ENCODE results near the gene GCKR. TPM values are rescaled to one million over a fixed set of nuclear protein-coding genes. Genes with fewer than 3 reads are reported as not detected.

Gene GCKR
- total RNA-seq, 1 donor from 2014 or later: 0.88 TPM

DNA sequence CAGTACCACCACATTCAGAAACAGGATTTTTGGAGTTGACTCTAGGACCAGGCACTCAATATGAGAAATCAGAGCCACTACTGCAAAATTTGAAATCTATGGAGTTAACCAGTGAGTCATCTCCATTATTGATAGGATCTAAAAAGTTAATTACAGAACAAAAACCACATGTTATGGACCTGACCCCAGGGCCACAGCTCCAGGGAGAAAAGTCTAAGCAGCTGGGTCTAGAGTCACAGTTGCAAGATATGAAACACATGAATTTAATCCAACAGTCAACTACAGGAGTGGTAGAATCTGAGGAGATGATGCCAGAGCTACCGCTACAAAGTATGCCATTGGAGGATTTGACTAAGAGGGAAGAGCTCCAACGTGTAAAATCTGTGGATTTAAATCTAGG, 72.8 kb downstream of the GCKR start:
- no peak for DNase-seq (ENCODE audit: extremely low read depth, low read depth, low spot score)

GRCh38 chr2:27571197-27571596, 74.6 kb downstream of the GCKR start:
- no peak for DNase-seq (ENCODE audit: extremely low read depth, low read depth, low spot score)

DNA sequence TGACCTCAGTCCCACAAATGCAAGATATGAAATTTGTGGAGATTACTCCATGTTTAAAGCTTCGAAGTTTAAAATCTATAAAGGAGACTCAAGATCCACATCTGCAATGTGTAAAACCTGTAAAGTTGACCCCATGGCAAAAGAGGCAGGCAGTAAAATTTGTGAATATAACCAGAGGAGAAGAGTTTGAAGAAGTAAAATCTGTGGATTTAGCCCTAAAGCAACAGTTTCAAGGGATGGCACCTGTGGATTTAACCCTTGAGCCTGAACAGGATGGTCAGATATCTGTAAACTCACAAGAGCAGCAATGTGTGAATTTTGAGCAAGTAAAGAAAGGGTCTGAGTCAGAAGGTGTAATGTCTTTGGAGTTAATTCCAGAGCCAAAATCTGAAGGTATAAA, 75.0 kb downstream of the GCKR start:
- DNase-seq (ENCODE audit: extremely low read depth, low read depth, low spot score): no peak

DNA sequence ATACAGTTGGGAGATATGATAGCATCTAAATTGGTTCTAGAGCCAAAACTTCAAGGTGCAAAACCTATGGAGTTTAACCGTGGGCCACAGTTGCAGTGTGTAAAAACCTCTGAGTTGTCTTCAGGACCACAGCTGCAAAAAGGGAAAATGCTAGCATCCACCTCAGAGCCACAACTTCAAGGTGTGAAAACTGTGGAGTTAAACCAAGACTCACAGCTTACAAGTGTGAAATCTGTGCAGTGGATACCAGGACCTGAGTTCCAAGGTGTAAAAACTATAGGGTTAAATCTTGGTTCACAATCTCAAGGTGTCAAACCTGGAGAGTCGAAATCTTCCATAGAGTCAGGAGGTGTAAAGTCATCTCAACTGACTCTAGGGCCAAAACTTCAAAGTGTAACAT, 75.8 kb downstream of the GCKR start:
- DNase-seq (ENCODE audit: extremely low read depth, low read depth, low spot score): no peak

- DNase-seq (ENCODE audit: extremely low read depth, low read depth, low spot score): no peak
Measured at GRCh38 chr2:27572998-27573429, 76.4 kb downstream of the GCKR start.

Other genes with a start within 250 kb of the GCKR start
- gene SLC30A3, start 233.8 kb upstream of the GCKR start, total RNA-seq: 5.9 and 6.5 TPM in 2 replicates
- 0.47 TPM in 1 of 2 replicates, not detected in the other for gene DNAJC5G, start 221.4 kb upstream of the GCKR start, total RNA-seq
- 0.12 TPM in 1 of 2 replicates, not detected in the other for gene TRIM54, start 214.4 kb upstream of the GCKR start, total RNA-seq
- 1.4 TPM in 1 of 2 replicates, not detected in the other for gene UCN, start 188.4 kb upstream of the GCKR start, total RNA-seq
- 103 and 117 TPM in 2 replicates for gene MPV17, start 173.7 kb upstream of the GCKR start, total RNA-seq
- 41.4 and 43.8 TPM in 2 replicates for gene GTF3C2, start 140.1 kb upstream of the GCKR start, total RNA-seq
- 44.4 and 53.2 TPM in 2 replicates for gene EIF2B4, start 126.5 kb upstream of the GCKR start, total RNA-seq
- 86.8 and 108 TPM in 2 replicates for gene SNX17, start 126.2 kb upstream of the GCKR start, total RNA-seq
- gene ZNF513, start 116.1 kb upstream of the GCKR start, total RNA-seq: 10.0 and 10.7 TPM in 2 replicates
- 91.9 and 98.8 TPM in 2 replicates for gene PPM1G, start 87.2 kb upstream of the GCKR start, total RNA-seq
- 117 and 130 TPM in 2 replicates for gene NRBP1, start 68.2 kb upstream of the GCKR start, total RNA-seq
- not detected in 2 replicates for gene KRTCAP3, start 54.5 kb upstream of the GCKR start, total RNA-seq
- 13.9 and 26.8 TPM in 2 replicates for gene IFT172, start 7.1 kb upstream of the GCKR start, total RNA-seq
- gene FNDC4, start 1.6 kb upstream of the GCKR start, total RNA-seq: 27.5 and 34.3 TPM in 2 replicates
- 18.8 and 24.9 TPM in 2 replicates for gene ZNF512, start 86.2 kb downstream of the GCKR start, total RNA-seq
- gene CCDC121, start 132.2 kb downstream of the GCKR start, total RNA-seq: 0.29 and 1.5 TPM in 2 replicates
- gene GPN1, start 132.2 kb downstream of the GCKR start, total RNA-seq: 32.7 and 48.1 TPM in 2 replicates
- 13.9 and 20.7 TPM in 2 replicates for gene SUPT7L, start 166.8 kb downstream of the GCKR start, total RNA-seq
- gene SLC4A1AP, start 167.1 kb downstream of the GCKR start, total RNA-seq: 18.1 and 26.4 TPM in 2 replicates